ENCODE data around the gene PCNX1. TPM values are rescaled to one million over a fixed set of nuclear protein-coding genes. Genes with fewer than 3 reads are reported as not detected.
A peak's percentile ranks its signal among the peaks of the same experiment; 100 is the strongest.
"Not testable (repeated sequence)": the region's sequence is repeated elsewhere in the genome, so short reads cannot be mapped to it uniquely, and the experiment has no call there.

PCNX1 gene
- total RNA-seq, 1 donor from 2014 or later = 37.9 TPM

DNA sequence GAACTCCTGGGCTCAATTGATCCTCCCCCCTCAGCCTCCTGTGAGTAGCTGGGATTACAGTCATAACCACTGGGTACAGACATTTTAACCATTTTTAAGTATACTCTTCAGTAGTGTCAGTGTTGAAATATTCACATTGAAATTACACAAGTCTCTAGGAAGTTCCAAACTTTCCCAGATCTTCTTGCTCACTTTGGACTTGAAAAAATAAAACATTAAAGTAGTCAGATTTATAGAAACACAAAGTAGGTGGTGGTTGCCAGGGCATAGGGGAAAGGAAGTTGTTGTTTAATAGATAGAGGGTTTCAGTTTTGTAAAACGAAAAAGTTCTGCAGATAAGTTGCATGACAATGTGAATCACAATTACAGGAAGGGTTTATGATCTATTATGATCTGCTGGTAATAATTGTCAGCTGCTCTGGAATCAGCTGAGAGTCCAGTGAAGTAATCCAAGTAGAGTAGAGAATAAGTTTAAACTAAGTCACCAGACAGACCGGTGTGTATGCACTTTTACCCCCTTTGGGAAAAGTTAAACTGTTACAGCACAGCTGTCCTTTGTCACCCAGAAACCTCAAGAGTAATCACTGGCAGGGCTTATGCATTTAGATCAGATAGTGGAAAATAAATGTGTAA, 27.4 kb downstream of the PCNX1 start:
- Mint-ChIP-seq H3K4me3 (no peak overlapping the region), H3K27ac (peak overlapping the region; percentile 8), H3K9me3 (peaks cover 4% of the 10 kb centered on the region), H3K27me3 (no peaks in the 10 kb centered on the region), H3K36me3 (peaks cover 5% of the 10 kb centered on the region), H3K4me1 (ENCODE audit: unreplicated experiment) (peaks cover 10% of the 10 kb centered on the region)
- TF ChIP-seq, protein P1, sequence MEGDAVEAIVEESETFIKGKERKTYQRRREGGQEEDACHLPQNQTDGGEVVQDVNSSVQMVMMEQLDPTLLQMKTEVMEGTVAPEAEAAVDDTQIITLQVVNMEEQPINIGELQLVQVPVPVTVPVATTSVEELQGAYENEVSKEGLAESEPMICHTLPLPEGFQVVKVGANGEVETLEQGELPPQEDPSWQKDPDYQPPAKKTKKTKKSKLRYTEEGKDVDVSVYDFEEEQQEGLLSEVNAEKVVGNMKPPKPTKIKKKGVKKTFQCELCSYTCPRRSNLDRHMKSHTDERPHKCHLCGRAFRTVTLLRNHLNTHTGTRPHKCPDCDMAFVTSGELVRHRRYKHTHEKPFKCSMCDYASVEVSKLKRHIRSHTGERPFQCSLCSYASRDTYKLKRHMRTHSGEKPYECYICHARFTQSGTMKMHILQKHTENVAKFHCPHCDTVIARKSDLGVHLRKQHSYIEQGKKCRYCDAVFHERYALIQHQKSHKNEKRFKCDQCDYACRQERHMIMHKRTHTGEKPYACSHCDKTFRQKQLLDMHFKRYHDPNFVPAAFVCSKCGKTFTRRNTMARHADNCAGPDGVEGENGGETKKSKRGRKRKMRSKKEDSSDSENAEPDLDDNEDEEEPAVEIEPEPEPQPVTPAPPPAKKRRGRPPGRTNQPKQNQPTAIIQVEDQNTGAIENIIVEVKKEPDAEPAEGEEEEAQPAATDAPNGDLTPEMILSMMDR (conservative IDR thresholded peaks at IDR 0.05) = no peak
- no peak for DNase-seq (ENCODE audit: extremely low spot score, unreplicated experiment)

DNA sequence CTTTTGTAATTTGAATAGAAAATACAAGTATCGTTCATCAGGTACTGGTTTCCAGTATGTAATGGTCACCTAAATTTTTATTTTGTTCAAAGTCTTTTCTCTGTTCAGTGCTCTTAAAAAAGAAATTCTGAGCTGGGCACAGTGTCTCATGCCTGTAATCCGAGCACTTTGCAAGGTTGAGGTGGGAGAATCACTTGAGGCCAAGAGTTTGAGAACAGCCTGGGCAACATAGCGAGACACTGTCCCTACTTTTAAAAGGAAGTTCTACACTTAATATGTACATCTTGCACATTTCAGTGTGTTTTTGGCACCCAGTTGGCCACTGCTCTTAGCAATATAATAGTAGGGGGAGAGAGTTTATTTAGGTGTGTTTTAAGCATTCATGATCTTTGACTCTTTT, 27.9 kb downstream of the PCNX1 start:
- Mint-ChIP-seq H3K4me1 (ENCODE audit: unreplicated experiment) (peaks cover 10% of the 10 kb centered on the region), H3K4me3 (no peak overlapping the region), H3K9me3 (peaks cover 4% of the 10 kb centered on the region), H3K27ac (no peak overlapping the region), H3K36me3 (peaks cover 5% of the 10 kb centered on the region), H3K27me3 (no peaks in the 10 kb centered on the region)
- DNase-seq (ENCODE audit: extremely low spot score, unreplicated experiment) = no peak
- TF ChIP-seq, protein P1 (conservative IDR thresholded peaks at IDR 0.05) = no peak

DNA sequence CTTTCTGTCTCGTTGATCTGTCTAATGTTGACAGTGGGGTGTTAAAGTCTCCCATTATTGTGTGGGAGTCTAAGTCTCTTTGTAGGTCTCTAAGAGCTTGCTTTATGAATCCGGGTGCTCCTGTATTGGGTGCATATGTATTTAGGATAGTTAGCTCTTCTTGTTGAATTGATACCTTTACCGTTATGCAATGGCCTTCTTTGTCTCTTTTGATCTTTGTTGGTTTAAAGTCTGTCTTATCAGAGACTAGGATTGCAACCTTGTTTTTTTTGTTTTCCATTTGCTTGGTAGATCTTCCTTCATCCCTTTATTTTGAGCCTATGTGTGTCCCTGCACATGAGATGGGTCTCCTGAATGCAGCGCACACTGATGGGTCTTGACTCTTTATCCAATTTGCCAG, 32.4 kb downstream of the PCNX1 start:
- peaks cover 21% of the 10 kb centered on the region for H3K9me3 Mint-ChIP-seq
- H3K4me1 Mint-ChIP-seq (ENCODE audit: unreplicated experiment); H3K27me3 Mint-ChIP-seq; DNase-seq (ENCODE audit: extremely low spot score, unreplicated experiment); H3K27ac Mint-ChIP-seq; H3K4me3 Mint-ChIP-seq: not testable (repeated sequence)
- H3K36me3 Mint-ChIP-seq = peaks cover 39% of the 10 kb centered on the region

DNA sequence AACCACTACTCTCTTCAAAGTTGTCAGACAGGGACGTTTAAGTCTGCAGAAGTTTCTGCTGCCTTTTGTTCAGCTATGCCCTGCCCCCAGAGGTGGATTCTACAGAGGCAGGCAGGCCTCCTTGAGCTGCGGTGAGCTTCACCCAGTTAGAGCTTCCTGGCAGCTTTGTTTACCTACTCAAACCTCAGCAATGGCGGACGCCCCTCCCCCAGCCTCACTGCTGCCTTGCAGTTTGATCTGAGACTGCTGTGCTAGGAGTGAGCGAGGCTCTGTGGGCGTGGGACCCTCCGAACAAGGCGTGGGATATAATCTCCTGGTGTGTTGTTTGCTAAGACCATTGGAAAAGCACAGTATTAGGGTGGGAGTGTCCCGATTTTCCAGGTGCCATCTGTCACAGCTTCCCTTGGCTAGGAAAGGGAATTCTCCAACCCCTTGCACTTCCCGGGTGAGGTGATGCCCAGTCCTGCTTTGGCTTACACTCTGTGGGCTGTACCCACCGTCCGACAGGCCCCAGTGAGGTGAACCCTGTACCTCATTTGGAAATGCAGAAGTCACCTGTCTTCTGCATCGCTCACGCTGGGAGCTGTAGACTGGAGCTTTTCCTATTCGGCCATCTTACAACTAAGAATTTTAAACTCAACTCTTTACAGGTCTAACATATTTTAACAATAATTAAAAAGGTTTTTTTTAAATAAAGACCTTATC, 34.5 kb downstream of the PCNX1 start:
- Mint-ChIP-seq H3K36me3 (peaks cover 43% of the 10 kb centered on the region), H3K9me3 (peaks cover 21% of the 10 kb centered on the region)
- H3K4me3 Mint-ChIP-seq; DNase-seq (ENCODE audit: extremely low spot score, unreplicated experiment); H3K27ac Mint-ChIP-seq; H3K4me1 Mint-ChIP-seq (ENCODE audit: unreplicated experiment); H3K27me3 Mint-ChIP-seq: not testable (repeated sequence)

DNA sequence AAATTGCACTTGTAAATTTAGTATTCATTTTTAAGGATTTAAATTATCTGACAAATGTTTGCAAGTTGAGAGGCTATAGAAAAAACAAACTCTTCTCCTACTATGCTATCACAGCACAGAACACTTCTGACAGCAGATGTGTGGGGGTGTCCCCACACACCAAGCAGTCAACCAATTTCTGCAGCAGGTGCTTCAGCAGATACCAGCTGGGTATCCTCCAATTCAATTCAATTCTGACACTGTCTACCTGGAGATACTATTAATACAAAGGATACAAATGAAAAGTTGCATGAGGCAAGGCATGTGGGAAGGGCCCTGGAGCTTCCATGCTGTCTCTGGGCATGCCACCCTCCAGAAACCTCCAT, 35.1 kb downstream of the PCNX1 start:
- H3K4me3 Mint-ChIP-seq = no peak overlapping the region
- H3K4me1 Mint-ChIP-seq (ENCODE audit: unreplicated experiment) = no peaks in the 10 kb centered on the region
- H3K9me3 Mint-ChIP-seq = peaks cover 22% of the 10 kb centered on the region
- no peak for DNase-seq (ENCODE audit: extremely low spot score, unreplicated experiment)
- H3K36me3 Mint-ChIP-seq = peaks cover 48% of the 10 kb centered on the region
- H3K27me3 Mint-ChIP-seq = no peaks in the 10 kb centered on the region
- TF ChIP-seq, protein P1 (conservative IDR thresholded peaks at IDR 0.05) = no peak
- no peak overlapping the region for H3K27ac Mint-ChIP-seq

DNA sequence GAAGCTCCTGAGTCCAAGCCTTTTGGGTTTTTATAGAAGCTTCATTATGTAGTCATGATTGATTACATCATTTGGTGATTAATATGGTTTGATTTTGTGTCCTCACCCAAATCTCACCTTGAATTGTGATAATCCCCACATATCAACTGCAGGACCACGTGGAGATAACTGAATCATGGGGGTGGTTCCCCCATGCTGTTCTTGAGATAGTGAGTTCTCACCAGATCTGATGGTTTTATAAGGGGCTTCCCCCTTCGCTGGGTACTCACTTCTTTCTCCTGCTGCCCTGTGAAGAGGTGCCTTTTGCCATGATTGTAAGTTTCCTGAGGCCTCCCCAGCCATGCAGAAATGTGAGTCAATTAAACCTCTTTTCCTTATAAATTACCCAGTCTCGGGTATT, 35.5 kb downstream of the PCNX1 start:
- not testable (repeated sequence) for H3K4me3 Mint-ChIP-seq; DNase-seq (ENCODE audit: extremely low spot score, unreplicated experiment); H3K27ac Mint-ChIP-seq; H3K4me1 Mint-ChIP-seq (ENCODE audit: unreplicated experiment); H3K27me3 Mint-ChIP-seq
- Mint-ChIP-seq H3K36me3 (peaks cover 52% of the 10 kb centered on the region), H3K9me3 (peaks cover 26% of the 10 kb centered on the region)

DNA sequence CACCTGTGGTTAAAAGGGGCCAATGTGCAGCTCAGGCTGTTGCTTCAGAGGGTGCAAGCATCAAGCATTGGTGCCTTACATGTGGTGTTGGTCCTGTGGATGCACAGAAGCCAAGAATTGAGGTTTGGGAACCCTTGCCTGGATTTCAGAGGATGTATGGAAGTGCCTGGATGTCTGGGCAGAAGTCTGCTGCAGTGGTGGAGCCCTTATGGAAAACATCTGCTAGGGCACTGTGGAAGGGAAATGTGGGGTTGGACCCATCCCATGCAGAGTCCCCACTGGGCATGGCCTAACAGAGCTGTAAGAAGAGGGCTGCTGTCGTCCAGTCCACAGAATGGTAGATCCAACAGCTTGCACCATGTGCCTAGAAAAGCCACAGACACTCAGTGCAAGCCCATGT, 36.6 kb downstream of the PCNX1 start:
- Mint-ChIP-seq H3K4me1 (ENCODE audit: unreplicated experiment) (no peaks in the 10 kb centered on the region), H3K27ac (no peak overlapping the region), H3K9me3 (peaks cover 31% of the 10 kb centered on the region), H3K4me3 (no peak overlapping the region), H3K27me3 (no peaks in the 10 kb centered on the region), H3K36me3 (peaks cover 57% of the 10 kb centered on the region)
- no peak for DNase-seq (ENCODE audit: extremely low spot score, unreplicated experiment)
- TF ChIP-seq, protein P1 (conservative IDR thresholded peaks at IDR 0.05) = no peak
